GM18508 (cell line): ENCODE results near the gene APLF.
"Not testable (repeated sequence)": the region's sequence is repeated elsewhere in the genome, so short reads cannot be mapped to it uniquely, and the experiment has no call there.

ENCODE experiments used
- ATAC-seq: cut with Tn5 transposase; IDR thresholded peaks from one replicate; pipeline ENCODE4 v1.9.1; 2021; ENCODE audit warnings: moderate number of reproducible peaks; ENCODE audit not compliant: insufficient read depth, unreplicated experiment

APLF gene

DNA sequence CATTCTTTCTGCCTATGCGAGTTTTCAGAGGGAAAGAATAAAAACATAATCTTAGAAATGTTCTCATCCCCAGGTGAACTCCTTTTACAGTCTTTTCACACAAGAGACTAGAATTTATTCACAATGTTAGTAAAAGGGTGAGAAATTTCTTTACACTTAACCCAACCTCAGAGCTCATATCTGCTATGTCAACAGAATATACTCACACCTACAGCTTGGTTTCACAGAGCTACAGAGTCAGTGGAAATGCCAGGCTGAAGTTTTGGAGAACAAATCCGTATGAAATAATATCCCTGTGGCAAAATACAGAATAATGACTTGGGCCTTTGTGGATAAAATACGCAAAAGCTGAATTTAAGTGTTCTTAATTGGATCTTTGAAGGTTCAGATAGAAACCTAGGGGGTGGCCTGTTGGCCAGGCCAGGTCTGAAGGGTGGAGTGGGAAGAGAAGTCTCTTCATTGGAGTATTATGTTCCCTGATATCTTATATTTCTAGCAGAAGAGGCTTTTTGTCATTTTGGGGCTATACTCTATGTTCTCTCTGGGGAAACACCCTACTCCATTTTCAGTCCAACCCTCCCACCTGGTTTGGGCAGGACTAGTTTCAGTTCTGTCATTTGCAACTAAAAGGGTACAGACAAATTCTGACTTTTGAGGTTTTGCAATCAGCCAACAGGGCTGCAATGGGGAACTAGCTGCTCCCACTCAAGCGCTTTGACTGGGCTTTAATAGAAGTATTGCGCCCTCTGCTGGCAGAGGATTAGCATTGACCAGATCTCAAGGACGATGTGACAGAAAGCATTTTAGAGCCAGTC is 26.0 kb upstream of the APLF start:
- peak; percentile 98 for ATAC-seq

DNA sequence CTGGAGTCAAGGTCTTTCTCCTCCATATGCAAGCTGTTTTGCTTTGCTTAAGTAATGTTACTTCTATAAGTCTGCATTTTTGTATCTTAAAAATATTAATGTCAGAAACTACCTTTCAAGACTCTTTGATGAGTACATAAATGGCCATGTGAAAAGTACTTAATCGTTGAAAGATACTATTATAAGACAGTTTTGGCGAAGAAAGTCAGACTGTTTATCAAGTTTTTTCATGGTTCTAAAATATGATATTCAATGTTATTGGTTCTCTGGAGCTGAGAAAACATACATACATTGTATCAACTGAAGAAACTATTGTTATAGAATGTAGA is 25.4 kb upstream of the APLF start:
- no peak for ATAC-seq

DNA sequence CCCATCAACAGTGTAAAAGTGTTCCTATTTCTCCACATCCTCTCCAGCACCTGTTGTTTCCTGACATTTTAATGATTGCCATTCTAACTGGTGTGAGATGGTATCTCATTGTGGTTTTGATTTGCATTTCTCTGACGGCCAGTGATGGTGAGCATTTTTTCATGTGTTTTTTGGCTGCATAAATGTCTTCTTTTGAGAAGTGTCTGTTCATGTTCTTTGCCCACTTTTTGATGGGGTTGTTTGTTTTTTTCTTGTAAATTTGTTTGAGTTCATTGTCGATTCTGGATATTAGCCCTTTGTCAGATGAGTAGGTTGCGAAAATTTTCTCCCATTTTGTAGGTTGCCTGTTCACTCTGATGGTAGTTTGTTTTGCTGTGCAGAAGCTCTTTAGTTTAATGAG is 21.0 kb upstream of the APLF start:
- not testable (repeated sequence) for ATAC-seq

DNA sequence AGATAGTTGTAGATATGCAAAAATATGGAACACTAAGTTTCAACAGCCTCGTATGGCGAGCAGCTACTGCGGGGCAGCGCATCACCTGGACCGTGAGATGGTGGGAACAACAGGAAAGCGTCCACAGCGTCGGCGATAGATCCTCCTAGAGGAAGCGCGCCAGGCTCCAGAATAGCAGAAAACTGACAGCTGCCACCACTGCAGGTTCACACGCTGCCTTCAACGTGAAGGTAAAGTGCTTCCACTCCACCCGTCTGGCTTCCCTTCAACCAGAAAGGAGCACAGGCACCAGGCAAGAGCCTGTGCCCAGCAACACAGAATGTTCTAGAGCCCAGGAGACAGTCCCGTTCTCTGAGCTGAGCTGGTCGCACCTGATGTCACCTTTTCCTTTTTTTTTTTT is 20.3 kb upstream of the APLF start:
- ATAC-seq: no peak

DNA sequence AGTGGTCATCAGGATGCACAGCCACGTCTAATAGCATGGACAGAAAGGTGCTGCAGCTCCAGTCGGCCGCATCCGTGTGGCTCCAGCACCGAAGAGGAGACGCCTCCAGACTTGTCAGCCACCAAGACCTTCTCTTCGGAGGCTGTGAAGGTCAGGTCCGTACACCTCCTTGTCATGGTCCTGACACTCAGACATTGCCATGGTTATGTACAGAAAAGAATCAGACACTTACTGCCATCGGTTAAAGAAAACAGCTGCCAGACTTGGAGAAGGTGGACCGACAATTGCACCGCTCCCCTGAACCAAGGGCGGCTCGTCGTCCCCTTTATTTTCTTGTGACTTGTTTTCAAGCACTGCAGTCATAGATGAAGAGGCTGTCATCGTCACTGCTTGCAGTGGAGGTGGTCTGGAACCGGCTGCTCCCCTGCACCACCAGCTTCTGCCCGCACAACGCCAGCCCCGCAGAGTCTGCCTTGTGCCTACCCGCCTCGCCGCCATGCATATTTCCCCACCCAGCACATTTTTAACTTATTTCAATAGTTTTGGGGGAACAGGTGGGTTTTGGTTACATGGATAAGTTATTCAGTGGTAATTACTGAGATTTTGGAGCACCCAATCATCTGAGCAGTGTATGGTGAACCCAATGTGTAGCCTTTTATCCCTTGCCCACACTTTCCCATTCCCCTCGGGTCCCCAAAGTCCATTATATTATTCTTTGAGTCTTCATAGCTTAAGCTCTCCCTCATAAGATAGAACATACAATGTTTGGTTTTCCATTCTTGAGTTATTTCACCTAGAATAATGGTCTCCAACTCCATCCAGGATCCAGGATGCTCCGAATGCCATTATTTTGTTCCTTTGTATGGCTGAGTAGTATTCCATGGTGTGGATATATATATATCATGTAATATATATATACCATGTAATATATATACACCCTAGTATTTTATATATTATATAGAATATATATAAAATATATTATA is 18.4 kb upstream of the APLF start:
- no peak for ATAC-seq

DNA sequence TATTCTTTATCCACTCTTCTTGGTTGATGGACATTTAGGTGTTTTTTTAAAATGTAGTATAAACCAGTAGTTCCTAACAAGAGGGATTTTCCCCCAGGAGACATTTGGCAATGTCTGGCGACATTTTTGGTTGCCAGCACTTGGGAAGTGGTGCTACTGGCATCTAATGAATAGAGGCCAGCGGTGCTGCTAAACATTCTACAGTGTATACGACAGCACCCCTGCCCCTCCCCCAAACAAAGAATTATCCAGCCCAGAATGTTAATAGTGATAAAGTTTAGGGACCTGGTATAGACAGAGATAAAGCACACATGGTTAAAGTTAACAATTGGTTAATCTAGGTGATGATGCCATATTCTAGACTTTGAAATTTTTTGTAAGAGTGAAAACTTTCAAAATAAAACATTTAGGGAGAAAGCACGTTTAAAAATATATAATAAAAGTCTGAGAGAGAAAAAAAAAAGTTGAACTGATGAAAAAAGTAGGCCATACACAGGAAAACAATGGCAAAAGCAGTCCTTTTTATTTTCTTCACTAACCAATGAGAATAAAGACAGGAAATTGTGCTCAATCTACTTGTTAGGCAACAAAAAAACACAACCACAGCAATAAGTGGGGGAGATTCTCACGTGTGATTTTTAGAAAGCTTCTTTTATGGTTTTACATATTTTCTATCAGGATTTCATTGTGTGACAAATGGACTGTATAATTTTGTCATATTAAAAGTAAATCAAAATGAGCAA is 15.1 kb upstream of the APLF start:
- no peak for ATAC-seq

DNA sequence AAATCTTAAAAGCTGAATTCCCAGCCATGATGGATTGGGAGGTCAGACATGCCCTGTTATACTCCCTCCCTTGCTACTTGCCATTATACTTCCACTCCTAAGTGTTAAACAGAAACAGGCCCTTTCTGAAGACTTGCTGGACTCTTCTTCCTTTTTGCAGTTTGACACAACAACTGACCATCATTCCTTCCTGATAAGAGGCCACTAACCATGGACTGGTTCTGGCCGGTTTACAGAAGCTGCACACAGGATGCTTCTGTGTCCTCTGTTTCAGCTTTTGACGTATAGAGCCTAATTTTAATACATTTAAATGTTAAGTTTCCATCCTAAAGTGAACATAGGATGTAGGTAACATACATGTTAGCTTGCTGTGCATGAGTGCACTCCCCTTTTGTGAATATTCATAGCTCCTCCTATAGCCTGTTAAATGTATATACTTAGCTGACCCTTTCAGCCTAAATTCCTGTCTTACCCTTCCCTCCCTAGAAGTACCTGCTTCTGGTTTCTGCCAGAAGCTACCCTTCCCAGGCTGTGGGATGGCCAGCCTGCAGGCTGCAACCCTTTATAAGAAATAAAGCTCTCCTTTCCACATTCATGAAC is 13.5 kb upstream of the APLF start:
- ATAC-seq: no peak

DNA sequence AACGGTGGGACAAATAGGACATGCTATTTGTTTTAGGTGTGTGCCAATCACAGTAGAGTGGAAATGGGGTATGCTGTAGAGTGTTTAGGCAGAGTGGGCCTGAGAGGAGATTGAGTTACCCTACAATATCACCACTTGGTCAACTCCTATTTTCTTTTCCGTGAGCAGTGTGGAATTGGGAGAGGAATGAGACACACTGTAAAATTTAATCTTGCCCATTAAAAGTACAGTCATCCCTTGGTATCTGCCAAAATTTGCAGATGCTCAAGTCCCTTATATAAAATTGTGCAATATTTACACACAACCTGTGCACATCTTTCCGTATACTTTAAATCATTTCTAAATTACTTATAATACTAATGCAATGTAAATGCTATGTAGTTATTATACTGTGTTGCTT is 12.7 kb upstream of the APLF start:
- no peak for ATAC-seq

DNA sequence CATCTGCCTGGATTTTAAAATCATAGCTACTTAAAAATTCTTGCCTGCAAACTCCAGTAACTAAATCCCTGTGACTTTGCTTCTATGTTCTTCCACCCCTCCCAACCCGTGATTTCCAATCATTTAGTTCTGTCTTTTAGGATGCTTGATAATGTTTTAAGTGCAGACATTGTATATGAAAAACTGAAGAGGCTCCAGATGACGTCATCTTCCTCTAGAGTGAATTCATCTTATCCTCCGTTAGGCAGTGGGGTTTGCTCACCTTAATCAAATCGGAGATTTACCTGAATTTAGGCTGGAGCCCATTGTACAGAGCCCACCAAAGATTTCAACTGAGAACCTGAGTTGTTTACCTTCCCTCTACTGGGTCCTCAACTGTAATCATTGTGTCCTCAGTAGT is 11.2 kb upstream of the APLF start:
- no peak for ATAC-seq

DNA sequence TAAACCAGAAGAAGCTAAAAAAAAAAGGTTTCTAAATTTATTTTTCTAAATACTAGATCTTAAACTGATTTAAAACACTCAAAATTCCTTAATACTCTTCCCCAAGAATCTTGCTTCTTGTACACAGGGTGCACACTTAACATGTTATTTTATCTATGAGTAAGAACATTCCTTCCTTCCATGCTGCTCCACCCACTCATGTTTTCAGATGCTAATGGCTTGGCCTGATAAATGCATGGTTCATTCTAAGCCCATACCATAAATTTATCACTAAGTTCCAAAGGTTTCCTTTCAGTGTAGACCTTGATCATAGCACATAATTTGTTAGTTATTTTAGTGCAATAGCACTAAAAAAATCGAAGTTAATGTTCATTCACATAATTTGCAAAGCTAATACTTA is 8.4 kb upstream of the APLF start:
- no peak for ATAC-seq

DNA sequence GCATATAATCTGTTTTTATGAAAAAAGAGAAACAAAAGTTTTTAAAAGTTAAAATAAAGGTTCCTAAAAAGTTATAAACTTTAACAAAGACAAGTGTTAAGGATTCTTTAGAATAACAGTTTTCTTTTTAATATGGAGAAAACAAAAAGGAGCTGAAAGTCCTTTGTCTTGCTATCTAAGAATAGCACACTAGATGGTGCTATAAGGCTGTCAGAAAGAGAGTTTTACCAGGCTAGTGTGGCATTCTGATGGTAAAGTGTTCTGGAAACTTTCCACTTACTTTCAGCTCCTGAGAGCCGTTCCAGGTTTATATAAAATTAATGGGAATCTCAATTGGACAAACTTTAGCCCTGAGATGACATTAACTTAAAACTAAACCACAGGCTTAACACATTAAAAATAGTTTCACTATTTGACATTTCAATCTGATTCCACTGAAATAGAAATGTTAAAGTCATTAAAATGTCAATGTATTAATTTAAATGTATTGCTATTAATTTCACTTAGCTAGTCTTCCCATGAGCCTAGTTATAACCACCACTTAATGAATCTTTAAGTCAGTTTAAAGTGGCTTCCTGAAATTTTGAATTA is 4.0 kb upstream of the APLF start:
- ATAC-seq: no peak

DNA sequence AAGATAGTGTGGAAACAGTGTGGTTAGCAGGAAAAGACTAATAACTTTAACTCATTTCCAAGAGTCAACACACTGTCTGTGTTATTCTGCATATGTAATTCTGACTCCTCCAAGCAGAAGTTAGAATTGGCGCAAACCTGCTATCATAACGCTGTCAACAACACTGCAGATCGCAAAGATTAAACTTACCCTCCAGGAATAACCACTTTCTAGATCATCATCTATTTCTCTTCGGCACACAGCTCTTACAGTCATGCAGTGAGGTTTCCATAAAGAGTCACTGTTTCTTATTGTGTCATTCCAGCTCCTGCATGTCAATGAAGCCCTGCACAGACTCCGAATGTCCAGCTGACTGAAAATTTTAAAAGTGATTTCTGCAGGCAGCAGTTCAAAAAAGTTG is 2.7 kb upstream of the APLF start:
- no peak for ATAC-seq

DNA sequence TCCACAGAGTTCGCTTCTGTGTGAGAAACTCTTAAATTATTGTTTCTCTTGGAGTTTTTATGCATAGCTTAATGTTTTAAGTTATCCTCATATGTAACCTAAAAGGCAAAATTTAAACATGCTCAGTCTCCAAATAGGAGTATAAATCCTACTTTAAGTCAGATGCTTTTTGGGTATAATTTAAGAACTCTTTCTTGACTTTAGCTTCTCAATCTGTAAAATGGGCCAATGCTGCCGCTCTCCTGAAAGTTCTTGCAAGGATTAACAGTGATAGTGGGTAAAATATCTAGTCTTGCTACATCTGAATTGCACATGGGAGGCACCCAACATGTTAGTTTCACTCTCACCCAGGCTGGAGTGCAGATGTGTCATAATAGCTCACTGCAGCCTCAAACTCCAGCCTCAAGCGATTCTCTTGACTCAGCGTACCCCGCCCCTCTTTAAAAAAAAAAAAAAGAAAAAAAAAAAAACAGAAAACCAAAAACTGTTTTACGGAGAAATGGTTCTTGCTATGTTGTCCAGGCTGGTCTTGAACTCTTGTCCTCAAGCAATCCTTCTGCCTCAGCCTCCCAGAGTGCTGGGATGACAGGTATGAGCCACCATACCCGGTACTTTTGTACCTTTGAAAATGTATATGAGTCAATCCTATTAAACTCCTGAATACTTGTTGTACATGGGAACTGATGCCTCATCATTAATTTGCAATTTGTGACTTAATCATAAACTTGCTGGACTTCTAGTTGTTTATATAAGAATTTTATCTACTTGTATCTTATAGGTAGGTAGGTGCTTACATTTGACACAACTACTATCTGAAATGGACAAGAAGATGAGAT is 2.1 kb upstream of the APLF start:
- ATAC-seq: no peak

DNA sequence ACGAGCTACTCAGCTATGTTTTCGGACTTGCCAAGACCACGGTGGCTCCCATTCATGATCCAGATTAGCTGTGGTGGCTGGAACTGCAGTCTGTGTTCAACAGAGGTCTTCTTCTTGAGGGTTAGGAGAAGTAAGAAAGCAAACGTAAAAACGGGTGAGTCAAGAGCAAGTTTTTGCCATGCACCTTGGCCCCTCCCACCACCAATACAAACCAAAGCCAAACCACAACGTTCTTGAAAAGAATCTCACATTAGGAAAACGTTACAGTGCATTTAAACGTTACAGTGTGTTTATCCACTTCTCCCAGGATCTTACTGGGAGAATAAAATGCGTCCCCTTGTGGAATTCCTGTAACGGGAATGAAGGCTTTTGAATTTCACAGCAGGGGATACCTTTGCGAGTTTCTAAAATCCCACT is 1.0 kb upstream of the APLF start:
- no peak for ATAC-seq

DNA sequence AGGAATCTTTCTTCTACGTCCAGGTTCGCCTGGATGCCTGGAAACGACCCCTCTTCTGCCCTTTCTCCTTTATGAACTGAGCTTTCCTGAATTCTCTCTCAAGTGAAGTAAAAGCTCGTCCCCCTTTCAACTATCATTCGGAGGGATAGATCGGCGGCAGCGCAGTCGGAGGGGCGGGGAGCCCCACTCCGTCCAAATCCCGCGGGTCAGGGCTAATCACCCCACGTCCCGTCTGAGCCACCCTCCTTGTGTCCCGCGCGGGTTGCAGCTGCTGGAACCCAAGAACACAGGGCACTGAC is 658 bp upstream of the APLF start:
- ATAC-seq: no peak

DNA sequence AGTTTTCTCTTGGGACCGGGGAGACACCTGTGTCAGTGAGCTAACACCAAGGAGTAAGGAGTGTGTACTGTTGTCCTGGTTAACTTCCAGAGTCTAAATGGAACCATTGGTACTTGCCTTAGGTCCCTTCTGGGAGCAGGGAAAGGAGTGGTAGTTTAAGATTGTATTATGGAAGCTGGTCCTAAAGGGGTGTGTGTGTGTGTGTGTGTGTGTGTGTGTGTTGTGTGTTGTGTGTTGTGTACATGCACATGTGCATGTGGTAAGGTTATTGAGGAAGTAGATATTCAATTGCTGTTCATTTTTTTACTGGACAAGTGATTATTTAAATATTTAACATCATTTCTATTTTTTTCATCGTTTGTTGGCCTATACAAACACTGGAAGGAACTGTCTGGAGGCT is 1.4 kb downstream of the APLF start:
- ATAC-seq: no peak

DNA sequence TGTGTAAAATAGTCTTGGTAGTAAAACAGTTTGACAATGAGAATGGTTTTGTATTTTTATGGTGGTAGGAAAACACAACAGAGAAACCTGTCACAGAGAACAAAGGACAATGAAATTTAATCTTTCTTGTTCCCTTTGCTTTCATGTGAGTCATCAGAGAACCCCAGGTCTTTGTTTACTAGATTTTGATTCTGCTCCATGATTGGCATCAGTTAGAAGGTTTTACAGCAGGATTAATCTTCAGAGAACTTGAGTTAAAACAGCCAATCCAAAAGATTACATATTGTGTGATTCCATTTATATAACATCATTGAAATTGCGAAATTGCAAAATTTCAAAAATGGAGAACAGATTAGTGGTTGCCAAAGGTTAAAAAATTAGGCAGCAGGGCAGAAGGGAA is 2.5 kb downstream of the APLF start:
- no peak for ATAC-seq

DNA sequence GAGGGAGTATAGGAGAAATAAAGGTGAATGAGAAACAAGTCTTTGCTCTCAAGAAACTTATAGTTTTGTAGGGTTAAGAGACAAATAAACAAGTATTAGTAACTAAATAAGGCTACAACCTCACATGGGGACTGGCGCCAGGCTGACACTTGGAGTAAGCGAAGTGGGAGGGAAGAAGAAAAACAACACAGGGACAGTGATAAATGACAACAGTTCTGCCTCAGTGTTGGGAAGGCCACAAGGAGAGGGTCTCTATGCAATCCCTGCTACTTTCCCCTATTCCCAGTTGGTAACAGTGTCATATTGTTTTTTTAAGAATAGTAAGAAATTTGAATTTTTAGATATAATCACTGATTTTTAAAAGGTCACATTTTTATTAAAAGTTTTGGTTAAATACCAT is 4.0 kb downstream of the APLF start:
- no peak for ATAC-seq

DNA sequence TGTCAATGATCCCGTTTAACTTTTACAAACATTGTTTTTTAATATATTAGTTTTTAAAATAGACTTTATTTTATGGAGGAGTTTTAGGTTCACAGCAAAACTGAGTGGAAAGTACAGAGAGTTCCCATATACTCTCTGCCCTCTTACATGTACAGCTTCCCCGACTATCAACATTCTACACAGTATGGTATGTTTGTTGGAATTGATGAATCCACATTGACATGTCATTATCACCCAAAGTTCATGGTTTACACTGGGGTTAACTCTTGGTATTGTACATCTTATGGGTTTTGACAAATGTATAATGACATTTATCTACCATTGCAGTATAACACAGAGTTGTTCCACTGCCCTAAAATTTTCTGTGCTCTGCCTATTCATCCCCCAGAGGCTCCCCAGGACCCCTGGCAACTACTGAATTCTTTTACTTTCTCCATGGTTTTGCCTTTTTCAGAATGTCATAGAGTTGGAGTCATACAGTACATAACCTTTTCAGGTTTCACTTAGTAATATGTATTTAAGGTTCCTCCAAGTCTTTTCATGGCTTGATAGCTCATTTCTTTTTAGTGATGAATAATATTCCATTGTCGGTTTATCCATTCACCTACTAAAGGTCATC is 5.5 kb downstream of the APLF start:
- no peak for ATAC-seq
